Urinary bladder (tissue), 4 donors: ENCODE results near the gene RASL11A. TPM values are rescaled to one million over a fixed set of nuclear protein-coding genes. Genes with fewer than 3 reads are reported as not detected.
"Not testable (repeated sequence)": the region's sequence is repeated elsewhere in the genome, so short reads cannot be mapped to it uniquely, and the experiment has no call there.

Source experiments
- DNase-seq: peaks from one replicate; pipeline ENCODE4 v3.0.0-alpha.2; 2015; ENCODE audit errors: extremely low spot score
- H3K27ac ChIP-seq: one replicate; pipeline ENCODE4 v1.5.1; 2013; ENCODE audit warnings: low read depth, mild to moderate bottlenecking, moderate library complexity
- H3K36me3 ChIP-seq: one replicate; pipeline ENCODE4 v1.6.1; 2013; ENCODE audit warnings: mild to moderate bottlenecking, moderate library complexity; ENCODE audit not compliant: insufficient read depth
- H3K4me1 ChIP-seq: one replicate; pipeline ENCODE4 v1.6.1; 2013; ENCODE audit warnings: mild to moderate bottlenecking, moderate library complexity; ENCODE audit not compliant: insufficient read depth
- H3K4me3 ChIP-seq: one replicate; pipeline ENCODE4 v1.5.1; 2013; ENCODE audit warnings: low read depth, low read length
- WGBS: extraction: QIAGEN DNeasy Blood & Tissue Kit; methylation state at CpG from one replicate; pipeline ENCODE4 v1.1.7; 2013; 5-methylcytosine and 5-hydroxymethylcytosine counted together
- polyA plus RNA-seq: library from polyadenylated mRNA; stranded (reverse); fragments of 200-250 nt; gene quantifications from one replicate; pipeline ENCODE4 v1.2.3, GENCODE V29; 2013
- small RNA-seq: library from RNA; depleted of rRNA; stranded (forward); fragments of <200 nt; gene quantifications from one replicate; pipeline ENCODE3, GENCODE V24; 2014
- total RNA-seq: library from RNA; depleted of rRNA; stranded (reverse); fragments of >200 nt; gene quantifications from one replicate; pipeline ENCODE4 v1.2.3, GENCODE V29; 2014
- donor health status: healthy with polysubstance abuse.
- donor health status: healthy.

Gene RASL11A
- total and polyA plus RNA-seq, 2 donors = 8.8 to 44.4 TPM

- Histone ChIP-seq H3K36me3 (no peaks in the 10 kb centered on the region), H3K4me1 (no peaks in the 10 kb centered on the region), H3K27ac (no peak overlapping the region), H3K4me3 (no peak overlapping the region)
- WGBS = 74% methylated on average over 6 of the region's 6 CpGs
- DNase-seq = no peak
These were observed 41.0 kb downstream of the RASL11A start for GRCh38 chr13:27311518-27312210.

- 49% methylated on average over 1 of the region's 1 CpG for WGBS
- no peak overlapping the region for H3K4me3 ChIP-seq
- no peak overlapping the region for H3K27ac ChIP-seq
- H3K36me3 ChIP-seq = no peaks in the 10 kb centered on the region
- no peak for DNase-seq
- H3K4me1 ChIP-seq = no peaks in the 10 kb centered on the region
These were observed 43.1 kb downstream of the RASL11A start for GRCh38 chr13:27313770-27314169.

- no peak overlapping the region for H3K4me3 ChIP-seq
- no peak for DNase-seq
These were observed 48.8 kb downstream of the RASL11A start for GRCh38 chr13:27319404-27319803.

GRCh38 chr13:27321468-27322431 is 51.1 kb downstream of the RASL11A start:
- no peak for DNase-seq
- Histone ChIP-seq H3K4me3 (no peak overlapping the region), H3K36me3 (no peaks in the 10 kb centered on the region), H3K4me1 (no peaks in the 10 kb centered on the region), H3K27ac (no peak overlapping the region)
- 76% methylated on average over 8 of the region's 8 CpGs for WGBS

More at GRCh38 chr13:27319404-27319803, 48.8 kb downstream of the RASL11A start:
- H3K4me1 ChIP-seq = no peaks in the 10 kb centered on the region
- H3K36me3 ChIP-seq = no peaks in the 10 kb centered on the region
- H3K27ac ChIP-seq = no peak overlapping the region

GRCh38 chr13:27322443-27322842 is 51.8 kb downstream of the RASL11A start:
- not testable (repeated sequence) for H3K27ac ChIP-seq, DNase-seq, H3K36me3 ChIP-seq, H3K4me1 ChIP-seq, H3K4me3 ChIP-seq
- 76% methylated on average over 6 of the region's 6 CpGs for WGBS

Small RNA genes lying within 50 kb of the gene (small RNA-seq; reads per million reads assigned to genes)
- gene SNORA27 (not detected), gene SNORD102 (not detected)

Other genes starting within 250 kb of the RASL11A start
- gene USP12, start 99.0 kb upstream of the RASL11A start, total RNA-seq = 45.0 TPM
- gene USP12, start 99.0 kb upstream of the RASL11A start, polyA plus RNA-seq = 21.8 TPM
- gene RPL21, start 19.3 kb upstream of the RASL11A start, total RNA-seq = 1,344 TPM
- 2,169 TPM for gene RPL21, start 19.3 kb upstream of the RASL11A start, polyA plus RNA-seq
- 67.8 TPM for gene GTF3A, start 153.8 kb downstream of the RASL11A start, total RNA-seq
- 117 TPM for gene GTF3A, start 153.8 kb downstream of the RASL11A start, polyA plus RNA-seq
- gene MTIF3, start 179.7 kb downstream of the RASL11A start, total RNA-seq = 54.6 TPM
- 51.1 TPM for gene MTIF3, start 179.7 kb downstream of the RASL11A start, polyA plus RNA-seq